PFSK-1 (cell line): Measurements from ENCODE around the gene AP2B1.

Experiments used
- POLR2AphosphoS5 ChIP-seq: IDR thresholded peaks from 2 replicates; pipeline ENCODE4 v1.6.1; 2012; ENCODE audit warnings: low read depth, mild to moderate bottlenecking, control low read depth, low read length, moderate library complexity
- REST ChIP-seq, 2 experiments: IDR thresholded peaks; 2 replicates each; pipeline versions ENCODE4 v1.6.1 to v1.8.0; 2011 to 2012; ENCODE audit warnings: low read depth in 2 of 2, low read length in 2 of 2, control low read depth in 1 of 2, inconsistent platforms in 1 of 2, mild to moderate bottlenecking in 1 of 2, moderate library complexity in 1 of 2; ENCODE audit not compliant: insufficient read depth in 1 of 2
- SIN3A ChIP-seq: IDR thresholded peaks from 2 replicates; pipeline ENCODE4 v1.6.1; 2012; ENCODE audit warnings: mild to moderate bottlenecking, low read length, moderate library complexity, borderline replicate concordance; ENCODE audit not compliant: insufficient read depth
- TAF1 ChIP-seq: IDR thresholded peaks from 2 replicates; pipeline ENCODE4 v1.6.1; 2012; ENCODE audit warnings: low read length, control low read depth, borderline replicate concordance; ENCODE audit not compliant: insufficient read depth

GRCh38 chr17:35584061-35584460 lies 3.1 kb upstream of the AP2B1 start:
- TF ChIP-seq REST (IDR thresholded peaks at IDR 0.05; ENCODE audit: insufficient read depth in 1 of 2, low read depth in 2 of 2, low read length in 2 of 2) (no peak), POLR2AphosphoS5 (no peak), TAF1 (no peak), SIN3A (no peak)
